IPS-NIHi11 (cell line): ENCODE results near the gene NTPCR.
A peak's percentile ranks its signal among the peaks of the same experiment; 100 is the strongest.

Experiments used
- DNase-seq: peaks from one replicate; pipeline ENCODE4 v3.0.0; 2012; ENCODE audit warnings: mixed read lengths, low spot score

NTPCR gene

DNA sequence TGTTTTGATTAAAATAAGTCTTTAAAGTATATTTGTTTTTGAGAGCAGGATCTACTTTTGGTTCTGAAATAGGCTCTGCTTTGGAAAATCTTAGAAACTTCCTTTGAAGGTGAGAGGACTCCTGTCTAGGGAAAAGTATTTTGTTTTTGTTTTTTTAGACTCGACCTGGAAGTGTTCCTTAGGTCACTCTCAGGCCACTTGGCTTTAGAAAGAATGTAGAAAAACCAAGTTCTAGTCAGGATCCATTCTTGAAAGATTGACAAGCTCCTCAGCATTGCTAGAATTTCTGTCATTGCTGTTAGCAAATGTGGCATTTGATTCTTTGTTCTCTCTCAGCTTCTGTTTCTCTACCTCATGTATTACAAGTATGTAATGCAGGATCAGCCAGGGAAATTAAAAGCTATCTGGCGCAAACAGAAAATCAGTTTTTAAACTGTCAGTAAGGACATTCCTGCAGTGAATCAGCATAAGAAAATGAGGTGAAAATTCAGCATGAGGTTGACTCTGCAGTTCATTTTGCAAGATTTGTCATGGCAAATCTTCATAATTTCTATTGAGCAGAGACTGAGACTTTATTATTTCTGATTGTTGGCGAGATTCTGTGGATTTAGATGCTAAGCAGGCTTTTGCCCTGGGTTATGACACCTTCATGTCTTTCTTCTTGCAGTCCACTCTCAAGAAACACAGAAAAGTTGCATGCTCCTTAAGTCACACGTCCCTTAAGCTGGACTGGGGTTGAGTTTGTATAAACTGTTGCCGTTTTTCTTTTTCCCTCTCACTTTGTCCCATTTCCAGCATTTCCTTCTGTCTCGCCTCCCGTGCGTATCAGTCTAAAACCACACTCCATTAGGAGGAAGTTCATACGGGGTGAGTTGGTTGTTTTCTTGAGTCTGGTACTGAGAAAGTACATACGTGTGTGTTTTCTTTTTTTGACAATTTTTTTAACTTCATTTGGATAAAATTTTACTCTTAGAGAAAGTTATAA, 12.6 kb downstream of the NTPCR start:
- DNase-seq: no peak

DNA sequence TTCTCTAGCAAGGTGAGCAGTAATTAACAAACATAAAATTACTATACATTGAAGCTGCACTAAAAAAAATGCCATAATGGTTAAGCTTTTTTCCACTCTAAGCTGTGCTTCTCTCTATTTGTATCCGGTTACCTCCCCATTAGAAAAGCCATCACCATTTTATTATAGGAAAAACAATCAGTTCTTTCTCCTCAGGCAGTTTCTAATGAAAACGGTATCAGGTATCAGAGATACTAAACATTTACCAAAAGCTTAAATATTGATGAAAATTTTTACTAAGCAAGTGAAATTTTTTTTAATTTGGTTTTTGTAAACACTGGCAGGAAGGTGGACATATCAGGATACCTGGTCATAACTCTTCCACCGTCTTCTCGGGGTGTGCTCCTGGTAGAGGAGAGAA, 14.2 kb downstream of the NTPCR start:
- DNase-seq: no peak

DNA sequence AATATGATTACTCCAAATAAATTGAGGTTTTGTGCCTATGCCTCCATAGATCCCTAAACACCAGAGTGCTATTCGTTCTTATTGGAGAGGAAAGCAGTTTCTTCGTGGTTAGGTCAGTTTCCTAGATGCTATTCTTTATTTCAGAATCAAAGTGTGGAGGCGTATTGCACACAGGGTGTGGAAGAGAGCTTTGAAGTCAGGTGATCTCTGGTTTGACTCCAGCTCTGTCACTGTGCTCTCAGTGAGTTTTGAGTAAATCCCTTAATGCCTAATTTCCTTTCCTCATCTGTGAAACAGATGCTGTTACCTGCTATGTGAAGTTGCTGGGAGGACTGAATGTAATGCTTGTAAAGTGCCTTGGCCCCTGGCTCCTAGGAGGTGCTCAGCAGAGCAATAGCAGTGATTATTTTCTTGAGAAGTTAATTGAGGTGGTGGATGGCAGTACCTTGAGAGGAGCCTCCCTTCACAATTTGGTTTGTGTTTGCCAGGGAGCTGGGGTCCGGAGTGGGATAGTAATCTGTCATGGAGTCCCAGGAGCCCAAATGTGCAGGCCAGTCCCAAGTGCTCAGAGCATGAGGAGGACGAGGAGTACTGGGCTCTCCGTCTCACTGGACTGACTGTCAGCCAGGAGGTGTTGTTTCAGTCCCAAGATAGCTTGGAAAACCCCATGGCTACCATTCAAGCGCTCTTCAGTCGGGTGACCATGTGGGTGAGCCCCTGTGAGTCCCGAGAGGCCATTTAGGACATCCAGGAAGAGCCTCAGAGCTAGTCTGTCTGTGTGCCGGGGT, 14.9 kb downstream of the NTPCR start:
- DNase-seq: no peak

DNA sequence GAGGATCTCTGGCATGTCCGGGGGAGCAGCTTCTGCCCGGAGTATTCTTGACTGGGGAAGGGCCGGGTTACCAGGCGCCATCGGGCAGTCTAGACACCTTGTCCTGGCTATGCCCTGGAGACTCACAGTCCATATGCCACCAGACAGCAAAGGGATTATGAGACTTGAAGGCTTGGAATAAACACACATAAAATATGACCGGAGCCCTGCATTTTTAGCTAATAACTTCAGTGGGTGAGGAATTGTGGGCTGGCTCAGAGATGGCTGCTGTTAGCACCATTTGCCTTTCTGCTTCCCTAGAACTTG, 15.5 kb downstream of the NTPCR start:
- no peak for DNase-seq

DNA sequence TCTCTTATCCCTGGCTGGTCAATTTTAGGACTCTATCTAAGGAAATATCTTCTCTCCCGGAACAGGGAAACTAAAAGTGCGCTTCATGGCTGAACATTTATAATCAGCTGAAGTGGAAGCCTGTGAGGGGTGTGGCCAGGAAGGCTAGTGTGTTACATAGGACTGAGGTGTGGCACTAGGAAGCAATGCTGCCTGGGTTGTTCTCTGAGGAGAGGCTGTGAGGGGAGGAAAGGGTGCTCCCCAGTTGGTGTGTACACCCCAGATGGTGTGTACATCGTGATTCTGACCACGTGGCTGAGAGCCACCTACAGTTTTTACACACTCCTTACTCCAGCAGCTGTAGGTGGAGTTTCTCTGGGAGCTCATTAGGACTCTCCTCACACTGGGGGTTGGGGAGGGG, 16.3 kb downstream of the NTPCR start:
- DNase-seq: no peak

DNA sequence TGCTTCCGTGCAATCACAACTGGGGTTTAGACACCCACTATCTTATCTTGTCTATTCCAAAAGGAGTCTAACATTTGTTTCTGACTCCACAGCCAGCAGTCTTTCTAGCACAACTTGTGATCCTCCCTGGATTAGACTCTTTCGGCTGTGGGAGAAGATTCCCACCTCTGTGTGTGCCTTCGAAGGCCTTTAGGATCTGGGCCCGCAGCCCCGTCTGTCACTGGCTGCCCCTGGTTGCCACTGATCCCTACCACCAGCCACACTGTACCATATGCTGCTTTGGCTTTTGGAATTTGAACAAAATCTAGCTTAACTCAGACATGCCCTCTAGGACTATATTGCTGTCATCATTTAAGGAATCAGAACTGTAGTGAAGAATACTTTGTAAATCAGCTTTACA, 18.0 kb downstream of the NTPCR start:
- DNase-seq: no peak

DNA sequence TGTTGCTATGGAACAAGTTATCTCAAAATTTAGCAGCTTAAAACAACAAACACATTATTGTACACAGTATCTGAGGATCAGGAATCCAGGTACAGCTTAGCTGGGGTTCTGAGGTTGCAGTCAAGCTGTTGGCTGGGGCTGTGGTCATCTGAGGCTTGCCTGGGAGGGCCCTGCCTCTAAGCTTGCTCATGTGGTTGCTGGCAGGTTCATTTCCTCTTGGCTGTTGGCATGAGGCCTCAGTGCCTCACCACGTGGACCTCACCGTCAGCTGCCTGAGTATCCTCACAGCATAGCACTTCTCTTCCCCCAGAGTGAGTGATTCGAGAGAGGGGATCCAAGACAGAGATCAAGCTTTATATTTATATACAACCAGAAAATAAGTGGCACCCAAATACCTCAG, 18.6 kb downstream of the NTPCR start:
- DNase-seq: no peak

DNA sequence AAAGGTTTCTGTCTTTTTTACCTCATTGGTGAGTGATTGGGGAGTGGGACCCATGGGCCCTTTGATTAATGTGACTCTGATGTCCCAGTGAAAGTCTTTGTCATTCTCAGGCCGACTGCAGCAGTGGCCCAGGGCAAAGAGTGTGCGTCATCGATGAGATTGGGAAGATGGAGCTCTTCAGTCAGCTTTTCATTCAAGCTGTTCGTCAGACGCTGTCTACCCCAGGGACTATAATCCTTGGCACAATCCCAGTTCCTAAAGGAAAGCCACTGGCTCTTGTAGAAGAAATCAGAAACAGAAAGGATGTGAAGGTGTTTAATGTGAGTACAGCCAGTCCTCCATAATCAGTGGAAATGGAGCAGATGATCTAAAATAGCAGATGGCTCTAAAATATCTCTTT, 19.4 kb downstream of the NTPCR start:
- DNase-seq: no peak

DNA sequence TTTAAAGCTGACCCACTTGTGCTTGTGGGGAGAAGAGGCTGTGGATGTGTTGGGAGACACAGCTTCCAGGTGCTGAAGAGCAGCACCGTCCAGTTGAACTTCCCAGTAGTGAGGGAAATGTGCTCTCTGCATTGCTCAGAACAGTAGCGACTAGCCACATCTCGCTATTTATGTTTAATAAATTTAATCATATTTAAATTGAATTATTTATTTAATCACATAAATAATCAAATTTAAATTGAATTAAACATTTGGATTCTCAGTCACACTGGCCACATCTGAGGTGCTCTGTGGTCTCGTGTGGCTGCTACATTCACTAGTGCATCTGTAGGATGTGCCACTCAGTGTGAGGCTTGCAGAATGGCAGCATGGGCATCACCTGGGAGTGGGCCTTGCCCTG, 20.1 kb downstream of the NTPCR start:
- no peak for DNase-seq

DNA sequence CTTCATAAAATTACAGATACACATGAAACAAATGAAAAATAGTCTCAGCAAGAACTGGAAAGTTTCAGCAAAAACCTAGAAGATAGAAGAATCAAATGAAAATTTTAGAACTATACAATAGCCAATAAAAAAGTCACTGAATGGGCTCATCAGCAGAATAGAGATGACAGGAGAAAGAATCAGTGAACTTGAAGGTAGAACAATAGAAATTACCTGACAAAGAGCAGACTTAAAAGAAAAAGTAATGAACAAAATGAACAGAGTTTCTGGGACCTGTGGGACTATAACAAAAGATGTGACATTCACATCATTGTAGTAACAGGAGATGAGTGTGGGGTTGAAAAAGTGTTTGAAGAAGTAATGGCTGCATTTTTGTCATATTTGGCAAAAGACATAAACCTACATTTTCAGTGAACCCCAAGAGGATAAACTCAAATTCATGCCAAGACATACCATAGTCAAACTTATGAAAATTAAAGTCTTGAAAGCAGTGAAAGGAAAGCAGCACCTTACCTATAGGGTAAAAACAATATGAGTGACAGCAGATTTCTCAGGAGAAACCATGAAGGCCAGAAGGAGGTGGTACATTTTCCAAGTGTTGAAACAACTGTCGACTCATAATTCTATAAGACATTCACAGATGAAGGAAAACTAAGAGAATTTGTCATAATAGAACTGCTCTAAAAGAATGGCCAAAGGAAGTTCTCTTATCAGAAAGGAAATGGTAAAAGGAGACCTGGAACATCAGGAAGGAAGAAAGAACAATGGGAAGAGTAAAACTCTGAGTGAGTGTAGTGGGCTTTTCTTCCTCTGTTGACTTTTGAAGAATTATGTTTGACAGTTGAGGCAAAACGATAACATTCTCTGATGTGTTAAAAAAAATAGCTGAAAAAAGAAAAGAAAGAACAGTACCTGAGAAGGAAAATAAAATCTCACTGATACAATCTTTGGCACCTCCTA, 23.5 kb downstream of the NTPCR start:
- DNase-seq: no peak

DNA sequence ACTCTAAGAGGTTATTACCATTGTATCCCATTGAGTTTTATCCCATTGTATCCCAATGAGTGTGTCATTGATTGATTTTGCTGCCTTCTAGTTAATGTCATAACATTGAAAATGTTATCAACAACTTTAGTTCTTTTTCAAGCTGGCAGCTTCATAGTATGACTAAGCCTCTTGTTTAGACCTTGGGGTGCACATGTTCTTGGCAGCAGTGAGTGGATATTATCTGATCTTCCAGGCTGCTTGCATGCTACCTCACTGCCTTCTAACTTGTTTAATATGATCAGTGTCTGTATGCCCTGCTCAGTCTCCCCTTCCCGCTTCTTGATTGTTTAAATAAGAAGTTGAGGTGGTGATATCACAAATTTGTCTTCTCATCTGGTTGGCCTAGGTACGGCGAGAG, 24.6 kb downstream of the NTPCR start:
- no peak for DNase-seq

DNA sequence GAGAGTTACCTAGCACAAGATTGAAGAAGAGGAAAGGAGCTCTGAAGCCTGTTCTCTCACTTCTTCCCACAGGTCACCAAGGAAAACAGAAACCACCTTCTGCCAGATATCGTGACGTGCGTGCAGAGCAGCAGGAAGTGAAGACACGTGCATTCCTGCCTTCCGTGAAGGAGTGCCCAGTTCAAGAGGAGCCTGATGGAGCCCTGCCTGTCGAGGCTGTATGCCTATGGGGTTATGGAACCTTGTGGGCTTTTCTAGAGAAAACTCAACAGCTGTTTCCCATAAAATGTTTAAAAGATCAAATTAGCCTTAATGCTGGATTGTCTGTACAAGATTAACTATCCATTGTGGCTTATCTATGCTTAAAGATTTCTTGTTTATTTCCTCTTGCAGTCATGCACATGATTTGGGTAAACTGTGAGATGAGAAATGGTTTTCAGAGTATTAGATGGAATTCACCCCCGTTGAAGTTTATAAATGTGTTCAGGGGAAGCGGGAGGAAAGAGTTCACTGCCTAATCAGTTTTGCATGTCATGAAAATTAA, 27.8 kb downstream of the NTPCR start:
- DNase-seq: no peak

DNA sequence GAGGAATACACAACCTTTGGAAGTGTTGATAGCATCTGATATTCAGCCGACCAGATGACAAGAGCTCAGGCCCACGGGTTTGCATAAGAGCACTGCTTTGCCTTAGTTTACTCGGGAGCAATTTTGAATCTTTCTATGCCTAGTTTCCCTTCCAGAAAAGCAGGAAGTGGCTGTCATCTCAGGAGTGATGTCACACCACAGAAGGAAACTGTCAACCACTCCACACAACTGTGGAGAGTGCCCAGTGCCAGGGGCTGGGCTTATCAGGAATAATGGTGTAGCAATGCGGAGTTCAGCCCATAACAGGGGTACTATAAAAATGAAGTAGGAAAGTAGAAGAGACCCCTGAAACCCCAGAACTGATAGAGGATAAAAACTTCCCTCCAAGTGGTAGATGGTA, 28.4 kb downstream of the NTPCR start:
- no peak for DNase-seq

DNA sequence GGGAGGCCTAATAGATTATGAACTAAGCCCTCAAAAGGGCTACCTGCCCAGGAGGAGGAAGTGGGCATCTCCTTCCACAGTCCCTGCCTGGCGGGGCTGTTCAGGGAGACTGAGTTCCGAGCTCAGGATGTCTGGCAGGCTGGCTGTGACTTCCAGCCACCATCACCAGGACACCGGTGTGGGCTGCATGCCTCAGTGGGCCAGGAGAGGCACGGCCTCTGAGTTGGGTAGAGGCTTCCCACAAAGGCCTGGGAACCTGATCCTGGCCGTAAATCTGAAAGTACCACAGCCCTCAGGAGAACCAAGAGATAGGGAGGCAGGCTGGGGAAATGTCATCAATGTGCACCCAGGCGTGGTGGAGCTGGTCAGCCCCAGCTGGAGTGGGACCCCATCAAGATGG, 29.1 kb downstream of the NTPCR start:
- no peak for DNase-seq

DNA sequence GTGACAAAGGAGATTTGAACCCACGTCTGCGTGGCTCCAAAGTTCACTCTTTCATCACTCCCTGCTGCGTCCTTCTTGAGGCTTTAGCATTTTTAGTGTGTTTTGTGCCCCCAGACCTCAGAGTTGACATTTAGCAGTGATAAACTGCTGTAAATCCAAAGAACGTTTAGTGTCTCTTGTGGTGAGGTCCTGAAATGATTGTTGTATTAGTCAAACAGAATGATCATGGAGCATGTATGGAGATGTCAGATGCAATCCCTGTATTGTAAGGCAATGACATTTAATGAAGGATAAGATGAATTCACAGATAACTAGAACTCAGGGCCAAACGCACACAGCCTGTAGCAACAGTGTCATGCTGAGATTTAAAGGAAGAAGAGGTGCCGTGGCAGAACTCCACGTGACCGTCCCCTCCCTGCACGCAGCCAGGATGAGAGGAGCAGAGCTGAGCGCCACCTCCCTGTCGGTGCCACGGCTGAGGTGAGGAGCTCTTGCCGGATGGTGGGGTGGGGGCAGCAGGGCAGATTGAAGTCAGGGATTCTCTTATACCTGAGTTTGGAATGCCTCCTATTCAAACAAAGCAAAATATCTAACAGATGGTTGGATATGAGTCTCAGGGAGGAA, 30.1 kb downstream of the NTPCR start:
- peak; percentile 47 for DNase-seq

DNA sequence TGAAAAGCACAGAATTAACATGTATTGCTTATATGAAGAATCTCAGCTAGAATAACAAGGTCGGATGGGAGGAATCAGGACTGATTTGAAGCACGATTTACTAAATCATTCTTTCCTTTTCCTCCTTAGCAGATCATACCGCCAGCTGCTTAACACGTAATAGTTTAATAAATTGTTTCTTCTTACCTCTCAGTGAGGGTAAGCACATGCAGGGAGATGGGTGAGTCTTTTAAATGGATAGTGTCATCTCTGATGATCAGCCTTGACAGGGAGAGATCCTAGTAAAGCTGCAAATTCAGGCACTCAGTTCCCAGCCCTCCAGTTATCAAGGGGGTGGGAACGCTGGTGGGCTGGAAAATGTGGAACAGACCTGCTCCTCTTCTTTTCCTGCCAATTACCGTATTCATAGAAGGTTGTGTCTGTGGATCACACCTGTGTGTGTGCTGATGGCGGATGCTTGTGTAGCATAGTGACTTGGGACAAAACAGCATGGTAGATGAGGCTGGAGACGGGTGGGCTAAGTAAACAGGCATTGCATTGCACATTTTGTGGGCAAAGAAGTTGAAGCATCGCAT, 30.7 kb downstream of the NTPCR start:
- no peak for DNase-seq

DNA sequence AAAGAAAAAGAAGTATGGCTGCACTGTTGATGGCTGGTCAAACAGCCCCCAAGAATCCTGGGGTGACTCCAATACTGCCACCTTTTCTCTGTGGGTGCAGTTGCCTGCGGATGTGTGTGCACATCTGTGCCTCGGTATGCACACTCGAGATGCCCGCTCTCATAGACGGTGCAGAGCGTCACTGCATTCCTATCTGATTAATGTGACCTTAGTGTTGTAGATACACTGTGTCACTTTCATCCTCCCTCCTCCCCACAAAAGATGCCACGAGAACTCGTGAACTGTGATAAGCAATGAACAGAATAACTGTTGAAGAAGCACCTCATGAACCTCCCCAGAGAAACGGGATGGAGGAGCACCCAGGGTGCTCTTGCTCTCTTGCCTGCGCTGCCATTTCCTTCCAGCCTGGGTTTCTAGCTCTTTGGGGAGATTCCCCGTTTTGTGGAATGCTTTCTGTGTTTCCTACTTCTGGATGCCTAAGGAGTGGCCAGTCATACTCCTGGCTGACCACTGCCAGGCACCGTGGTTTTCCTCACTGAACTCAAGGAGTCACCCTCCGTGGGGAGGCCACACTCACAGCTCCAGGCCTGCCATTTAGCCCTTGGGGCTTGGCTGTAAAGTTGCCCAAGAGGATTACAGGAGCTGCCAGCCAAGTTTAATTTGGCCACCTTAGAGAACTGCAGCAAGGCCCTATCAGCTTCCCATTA, 32.0 kb downstream of the NTPCR start:
- DNase-seq: no peak

DNA sequence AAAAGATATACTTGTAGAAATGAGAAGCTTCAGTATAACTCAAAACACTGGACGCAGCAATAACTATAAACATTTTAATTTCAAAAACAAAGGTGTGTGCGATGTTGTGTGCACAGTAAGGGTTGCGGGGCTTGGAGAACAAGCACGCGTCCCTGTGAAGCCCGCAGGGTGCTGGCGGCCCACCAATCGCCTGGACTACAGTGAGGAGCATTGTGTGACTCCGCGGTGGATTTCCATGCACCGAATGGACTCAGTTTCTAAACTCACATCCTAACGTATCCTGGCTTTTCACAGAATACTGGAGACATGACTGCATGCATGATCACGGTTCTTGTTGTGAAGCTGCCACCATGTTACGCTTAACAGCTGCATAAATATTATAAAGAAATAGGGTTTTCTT, 33.0 kb downstream of the NTPCR start:
- DNase-seq: no peak

DNA sequence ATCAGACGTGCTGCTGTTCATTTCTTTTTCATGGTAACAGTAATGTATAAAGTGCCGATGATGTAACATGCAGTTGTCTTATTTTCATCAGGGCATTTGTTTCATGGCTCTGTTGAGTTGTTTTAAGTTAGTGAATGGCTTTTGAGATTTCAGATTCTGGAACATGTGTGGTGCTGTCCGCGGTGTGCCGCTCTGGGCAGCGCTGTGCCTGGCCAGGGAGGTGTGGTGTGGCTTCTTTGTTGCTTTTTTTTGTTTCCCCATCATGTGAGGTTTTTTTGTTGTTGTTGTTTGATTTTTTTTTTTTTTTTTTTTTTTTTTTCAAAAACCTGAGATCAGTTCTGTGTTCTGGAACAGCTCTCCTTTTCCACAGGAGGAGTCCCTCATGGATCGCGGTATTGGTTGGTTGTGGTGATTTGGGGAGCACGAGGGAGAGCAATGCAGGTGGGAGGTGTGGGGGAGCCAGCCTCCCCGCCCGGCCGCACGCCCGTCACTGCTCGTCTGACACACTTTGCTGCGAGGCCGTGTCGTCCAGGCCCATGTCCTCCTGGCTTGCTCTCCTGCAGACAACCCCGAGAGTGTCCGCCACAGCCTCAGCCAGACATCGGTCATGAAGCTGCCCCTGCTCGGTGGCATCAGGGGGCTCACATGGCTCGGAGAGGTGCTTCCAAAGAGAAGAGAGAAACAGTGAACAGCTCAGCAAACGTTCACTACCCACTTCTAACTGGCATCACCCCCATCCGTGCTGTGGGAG, 33.6 kb downstream of the NTPCR start:
- DNase-seq: no peak
